ENCODE measurements around the gene CMIP.

DNA sequence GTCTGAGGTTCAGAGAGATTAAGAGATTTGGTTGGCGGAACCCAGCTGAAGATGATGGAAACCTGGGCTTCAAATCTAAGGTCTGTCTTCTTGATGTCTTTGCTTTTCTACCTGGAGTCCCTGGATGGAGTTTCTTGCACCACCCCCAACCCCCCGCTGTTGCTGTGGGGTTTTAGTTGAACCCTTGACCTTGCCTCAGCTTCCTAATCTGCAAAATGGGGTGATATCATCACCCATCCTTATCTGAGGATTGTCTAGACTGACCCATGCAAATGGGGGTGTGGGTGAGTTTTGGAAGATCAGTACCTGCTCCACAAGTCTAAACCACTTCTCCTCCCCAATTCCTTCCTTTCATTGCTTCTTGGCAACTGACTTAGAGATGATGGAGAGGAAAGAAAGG is 9.0 kb upstream of the CMIP start:
- TF ChIP-seq EZH2 (IDR thresholded peaks at IDR 0.05): no peak
- TF ChIP-seq, protein P1, sequence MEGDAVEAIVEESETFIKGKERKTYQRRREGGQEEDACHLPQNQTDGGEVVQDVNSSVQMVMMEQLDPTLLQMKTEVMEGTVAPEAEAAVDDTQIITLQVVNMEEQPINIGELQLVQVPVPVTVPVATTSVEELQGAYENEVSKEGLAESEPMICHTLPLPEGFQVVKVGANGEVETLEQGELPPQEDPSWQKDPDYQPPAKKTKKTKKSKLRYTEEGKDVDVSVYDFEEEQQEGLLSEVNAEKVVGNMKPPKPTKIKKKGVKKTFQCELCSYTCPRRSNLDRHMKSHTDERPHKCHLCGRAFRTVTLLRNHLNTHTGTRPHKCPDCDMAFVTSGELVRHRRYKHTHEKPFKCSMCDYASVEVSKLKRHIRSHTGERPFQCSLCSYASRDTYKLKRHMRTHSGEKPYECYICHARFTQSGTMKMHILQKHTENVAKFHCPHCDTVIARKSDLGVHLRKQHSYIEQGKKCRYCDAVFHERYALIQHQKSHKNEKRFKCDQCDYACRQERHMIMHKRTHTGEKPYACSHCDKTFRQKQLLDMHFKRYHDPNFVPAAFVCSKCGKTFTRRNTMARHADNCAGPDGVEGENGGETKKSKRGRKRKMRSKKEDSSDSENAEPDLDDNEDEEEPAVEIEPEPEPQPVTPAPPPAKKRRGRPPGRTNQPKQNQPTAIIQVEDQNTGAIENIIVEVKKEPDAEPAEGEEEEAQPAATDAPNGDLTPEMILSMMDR (IDR thresholded peaks at IDR 0.05): no peak
- TF ChIP-seq EZH2phosphoT487 (IDR thresholded peaks at IDR 0.05): no peak

Data from neural progenitor cell (in vitro differentiated cells).